Posterior vena cava (tissue), 2 donors: Measurements from ENCODE around the gene CRTC3. TPM values are rescaled to one million over a fixed set of nuclear protein-coding genes. Genes with fewer than 3 reads are reported as not detected.
A peak's percentile ranks its signal among the peaks of the same experiment; 100 is the strongest.
"Not testable (repeated sequence)": the region's sequence is repeated elsewhere in the genome, so short reads cannot be mapped to it uniquely, and the experiment has no call there.

Source experiments
- DNase-seq: peaks from one replicate; pipeline ENCODE4 v3.0.0-alpha.2; 2020; ENCODE audit warnings: low spot score
- intact Hi-C, 2 donors: fragments of 100-400 bp; cut with DNase I; formaldehyde crosslinking; loops; one replicate each; pipeline versions ENCODE4 v1.14.1 to v1.14.2; 2022 to 2023
- total RNA-seq, 2 donors: library from RNA; stranded (reverse); fragmentation: NEBNext Ultra II Directional; extraction: Animal tissue kit (Norgen Biotek cat#: 25700); gene quantifications; one replicate each; pipeline ENCODE4 v1.2.1, GENCODE V29; 2021
- donor health status: DM: yes; HTN: yes; CAD: no.
- donor health status: DM: yes; HTN: yes; CAD: no.

CRTC3 gene
- total RNA-seq, 2 donors from 2014 or later, result 48.0 to 55.5 TPM

GRCh38 chr15:90606641-90607040, 76.9 kb downstream of the CRTC3 start:
- intact Hi-C loops, result loop anchor here in 1 of 2 donors (1.0 kb wide), 1 partner anchor 22 kb away; no protein-coding TSS in a partner anchor
- DNase-seq, result no peak

GRCh38 chr15:90607361-90607760, 77.6 kb downstream of the CRTC3 start:
- intact Hi-C loops, result loop anchor here in 1 of 2 donors (1.0 kb wide), 1 partner anchor 21 kb away; no protein-coding TSS in a partner anchor
- no peak for DNase-seq

GRCh38 chr15:90609242-90610180, 79.8 kb downstream of the CRTC3 start:
- intact Hi-C loops, result no loop called here
- no peak for DNase-seq

GRCh38 chr15:90610190-90610589, 80.5 kb downstream of the CRTC3 start:
- intact Hi-C loops, result no loop called here
- DNase-seq, result no peak

DNA sequence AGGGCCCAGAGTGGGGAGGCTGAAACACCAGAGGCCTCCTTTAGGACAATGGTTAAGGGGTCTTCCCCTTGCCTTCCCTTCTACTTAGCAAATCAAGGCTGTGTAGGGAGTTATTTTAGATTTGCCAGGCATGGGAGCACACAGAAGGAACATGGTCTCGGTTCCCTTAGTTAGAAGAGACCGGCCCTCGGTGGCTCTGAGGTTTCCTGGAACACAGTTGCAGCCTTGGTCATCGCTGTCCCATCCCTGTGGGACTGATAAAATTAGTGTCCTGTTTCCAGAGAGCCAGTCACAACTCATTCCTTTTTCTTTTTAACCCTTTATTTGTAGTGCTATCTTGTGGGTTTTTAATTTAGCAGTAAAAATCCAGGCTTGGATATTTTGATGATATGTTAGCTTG, 81.4 kb downstream of the CRTC3 start:
- intact Hi-C loops, result no loop called here
- no peak for DNase-seq

GRCh38 chr15:90617171-90617570, 87.4 kb downstream of the CRTC3 start:
- intact Hi-C loops, result no loop called here
- DNase-seq, result no peak

GRCh38 chr15:90617668-90618097, 88.0 kb downstream of the CRTC3 start:
- intact Hi-C loops, result no loop called here
- DNase-seq, result no peak

- no peak for DNase-seq
- intact Hi-C loops, result no loop called here
These were observed 88.8 kb downstream of the CRTC3 start for GRCh38 chr15:90618330-90619125.

DNA sequence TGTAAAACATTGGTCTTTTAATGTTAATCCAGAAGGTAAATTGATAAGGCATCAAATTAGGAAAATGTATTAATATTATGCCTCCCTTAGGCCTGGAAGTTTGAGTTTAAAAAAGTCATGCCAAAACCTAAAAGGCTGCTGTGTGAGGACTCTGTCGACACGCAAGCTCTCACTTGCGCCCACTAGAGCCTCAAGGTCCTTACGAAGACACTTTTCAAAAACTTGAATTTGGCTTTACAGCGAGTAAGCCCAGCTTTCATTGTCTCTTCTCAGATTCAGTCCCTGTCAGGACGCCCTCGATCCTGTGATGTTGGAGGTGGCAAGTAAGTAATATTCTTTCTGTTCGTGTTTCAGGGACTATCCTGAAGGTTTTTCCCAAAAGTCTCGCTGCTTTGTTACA, 89.7 kb downstream of the CRTC3 start:
- DNase-seq, result no peak
- intact Hi-C loops, result no loop called here

DNA sequence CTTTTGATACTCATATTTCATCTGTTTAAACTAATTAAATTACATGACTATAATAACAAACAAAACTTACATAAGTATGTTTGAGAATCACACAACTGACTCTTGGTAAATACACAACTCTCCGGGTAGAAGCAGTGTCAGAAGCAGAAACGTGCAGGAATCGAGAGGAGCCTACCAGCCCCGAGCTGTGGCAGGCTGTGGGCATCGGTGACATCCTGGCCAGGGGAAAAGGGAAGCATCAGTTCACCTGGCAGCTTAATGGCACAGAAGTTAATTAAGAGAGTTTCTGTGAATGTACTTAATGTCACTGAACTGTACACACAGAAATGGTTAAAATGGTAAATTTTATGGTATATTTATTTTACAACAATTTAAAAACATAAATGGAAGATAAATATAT, 90.2 kb downstream of the CRTC3 start:
- DNase-seq, result no peak
- intact Hi-C loops, result no loop called here

- intact Hi-C loops, result no loop called here
- no peak for DNase-seq
These were observed 90.8 kb downstream of the CRTC3 start for GRCh38 chr15:90620379-90621067.

GRCh38 chr15:90623854-90624253, 94.1 kb downstream of the CRTC3 start:
- no peak for DNase-seq

GRCh38 chr15:90624278-90624981, 94.7 kb downstream of the CRTC3 start:
- DNase-seq, result peak; percentile 79
- intact Hi-C loops, result no loop called here

More at GRCh38 chr15:90623854-90624253, 94.1 kb downstream of the CRTC3 start:
- intact Hi-C loops, result no loop called here

- intact Hi-C loops, result no loop called here
- DNase-seq, result peak; percentile 29
These were observed 95.3 kb downstream of the CRTC3 start for GRCh38 chr15:90625037-90625436.

DNA sequence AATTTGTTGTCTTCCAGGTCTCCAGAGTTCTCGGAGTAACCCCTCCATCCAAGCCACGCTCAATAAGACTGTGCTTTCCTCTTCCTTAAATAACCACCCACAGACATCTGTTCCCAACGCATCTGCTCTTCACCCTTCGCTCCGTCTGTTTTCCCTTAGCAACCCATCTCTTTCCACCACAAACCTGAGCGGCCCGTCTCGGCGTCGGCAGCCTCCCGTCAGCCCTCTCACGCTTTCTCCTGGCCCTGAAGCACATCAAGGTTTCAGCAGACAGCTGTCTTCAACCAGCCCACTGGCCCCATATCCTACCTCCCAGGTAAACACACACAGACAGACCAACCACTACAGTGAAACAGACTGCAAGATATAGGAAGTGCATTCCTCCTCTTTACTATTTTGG, 99.5 kb downstream of the CRTC3 start:
- DNase-seq, result peak; percentile 24
- intact Hi-C loops, result no loop called here

GRCh38 chr15:90633360-90633759, 103.6 kb downstream of the CRTC3 start:
- intact Hi-C loops, result no loop called here
- DNase-seq, result no peak

GRCh38 chr15:90636993-90637392, 107.3 kb downstream of the CRTC3 start:
- intact Hi-C loops, DNase-seq: not testable (repeated sequence)

- intact Hi-C loops, result no loop called here
- no peak for DNase-seq
These were observed 108.0 kb downstream of the CRTC3 start for GRCh38 chr15:90637693-90638092.

DNA sequence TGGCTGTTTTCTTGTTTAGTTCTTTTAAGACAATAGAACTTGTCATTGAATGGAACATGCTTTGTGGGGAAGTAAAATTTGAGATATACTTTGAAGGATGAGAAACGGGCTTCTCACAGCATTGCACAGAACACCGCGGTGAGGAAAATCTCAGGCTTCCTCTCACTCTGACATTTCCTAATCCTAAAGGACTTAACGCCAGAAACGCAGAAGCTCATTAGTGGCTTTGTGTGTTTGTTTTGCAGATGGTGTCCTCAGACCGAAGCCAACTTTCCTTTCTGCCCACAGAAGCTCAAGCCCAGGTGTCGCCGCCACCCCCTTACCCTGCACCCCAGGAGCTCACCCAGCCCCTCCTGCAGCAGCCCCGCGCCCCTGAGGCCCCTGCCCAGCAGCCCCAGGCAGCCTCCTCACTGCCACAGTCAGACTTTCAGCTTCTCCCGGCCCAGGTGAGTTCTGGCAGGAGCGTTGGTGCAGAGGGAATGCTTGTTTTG, 108.5 kb downstream of the CRTC3 start:
- intact Hi-C loops, result no loop called here
- DNase-seq, result no peak
